ENCODE data around the gene MYL5.
"Not testable (repeated sequence)": the region's sequence is repeated elsewhere in the genome, so short reads cannot be mapped to it uniquely, and the experiment has no call there.

The MYL5 gene

GRCh38 chr4:659851-660250 is 14.5 kb upstream of the MYL5 start:
- no peak for ATAC-seq
- H3K4me3 Mint-ChIP-seq: no peak overlapping the region

GRCh38 chr4:660401-660800 is 13.9 kb upstream of the MYL5 start:
- H3K27ac Mint-ChIP-seq: no peak overlapping the region
- H3K4me1 Mint-ChIP-seq: peaks cover 13% of the 10 kb centered on the region
- H3K27me3 Mint-ChIP-seq: no peaks in the 10 kb centered on the region
- no peaks in the 10 kb centered on the region for H3K9me3 Mint-ChIP-seq
- DNase-seq (no peak), ATAC-seq (no peak)
- H3K4me3 Mint-ChIP-seq: no peak overlapping the region
- peaks cover 6% of the 10 kb centered on the region for H3K36me3 Mint-ChIP-seq (ENCODE audit: low read depth)

More at GRCh38 chr4:659851-660250, 14.5 kb upstream of the MYL5 start:
- Mint-ChIP-seq H3K27me3 (no peaks in the 10 kb centered on the region), H3K36me3 (ENCODE audit: low read depth) (peaks cover 6% of the 10 kb centered on the region), H3K9me3 (no peaks in the 10 kb centered on the region), H3K27ac (no peak overlapping the region), H3K4me1 (peaks cover 10% of the 10 kb centered on the region)
- DNase-seq: no peak

- Mint-ChIP-seq H3K4me1 (peaks cover 15% of the 10 kb centered on the region), H3K27me3 (no peaks in the 10 kb centered on the region), H3K36me3 (ENCODE audit: low read depth) (peaks cover 6% of the 10 kb centered on the region), H3K27ac (no peak overlapping the region), H3K9me3 (no peaks in the 10 kb centered on the region), H3K4me3 (no peak overlapping the region)
- DNase-seq: no peak
- ATAC-seq: no peak
Measured at GRCh38 chr4:661231-661630, 13.1 kb upstream of the MYL5 start.

- Mint-ChIP-seq H3K27me3 (no peaks in the 10 kb centered on the region), H3K4me1 (peaks cover 15% of the 10 kb centered on the region), H3K9me3 (no peaks in the 10 kb centered on the region), H3K27ac (no peak overlapping the region), H3K4me3 (peak overlapping the region; percentile 82), H3K36me3 (ENCODE audit: low read depth) (peaks cover 6% of the 10 kb centered on the region)
- no peak for ATAC-seq
- DNase-seq: no peak
Measured at GRCh38 chr4:661881-662761, 12.2 kb upstream of the MYL5 start.

- ATAC-seq (no peak), DNase-seq (no peak)
- H3K27ac Mint-ChIP-seq: no peak overlapping the region
- peaks cover 6% of the 10 kb centered on the region for H3K36me3 Mint-ChIP-seq (ENCODE audit: low read depth)
- H3K4me3 Mint-ChIP-seq: peak overlapping the region; percentile 82
- H3K4me1 Mint-ChIP-seq: peaks cover 15% of the 10 kb centered on the region
- no peaks in the 10 kb centered on the region for H3K9me3 Mint-ChIP-seq
- no peaks in the 10 kb centered on the region for H3K27me3 Mint-ChIP-seq
Measured at GRCh38 chr4:663046-663437, 11.3 kb upstream of the MYL5 start.

GRCh38 chr4:663438-664428 is 10.6 kb upstream of the MYL5 start:
- H3K27ac Mint-ChIP-seq: peak overlapping the region; percentile 81
- peak; percentile 73 for ATAC-seq
- H3K9me3 Mint-ChIP-seq: no peaks in the 10 kb centered on the region
- DNase-seq: peak; percentile 81
- no peaks in the 10 kb centered on the region for H3K27me3 Mint-ChIP-seq
- peaks cover 6% of the 10 kb centered on the region for H3K36me3 Mint-ChIP-seq (ENCODE audit: low read depth)
- H3K4me3 Mint-ChIP-seq: peak overlapping the region; percentile 82
- H3K4me1 Mint-ChIP-seq: peaks cover 15% of the 10 kb centered on the region

GRCh38 chr4:664713-665231 is 9.6 kb upstream of the MYL5 start:
- Mint-ChIP-seq H3K27me3 (no peaks in the 10 kb centered on the region), H3K9me3 (no peaks in the 10 kb centered on the region), H3K27ac (peak overlapping the region; percentile 81), H3K4me1 (peaks cover 15% of the 10 kb centered on the region), H3K36me3 (ENCODE audit: low read depth) (peaks cover 6% of the 10 kb centered on the region), H3K4me3 (peak overlapping the region; percentile 82)
- DNase-seq (no peak), ATAC-seq (no peak)

GRCh38 chr4:665381-665750 is 9.0 kb upstream of the MYL5 start:
- Mint-ChIP-seq H3K9me3 (no peaks in the 10 kb centered on the region), H3K4me3 (peak overlapping the region; percentile 82), H3K27ac (no peak overlapping the region), H3K27me3 (no peaks in the 10 kb centered on the region), H3K4me1 (peaks cover 15% of the 10 kb centered on the region), H3K36me3 (ENCODE audit: low read depth) (peaks cover 3% of the 10 kb centered on the region)
- DNase-seq (no peak), ATAC-seq (no peak)

GRCh38 chr4:665751-666435 is 8.4 kb upstream of the MYL5 start:
- Mint-ChIP-seq H3K36me3 (ENCODE audit: low read depth) (peaks cover 6% of the 10 kb centered on the region), H3K9me3 (no peaks in the 10 kb centered on the region), H3K27ac (no peak overlapping the region), H3K27me3 (no peaks in the 10 kb centered on the region), H3K4me3 (no peak overlapping the region), H3K4me1 (peaks cover 15% of the 10 kb centered on the region)
- DNase-seq (no peak), ATAC-seq (no peak)

- Mint-ChIP-seq H3K4me3 (no peak overlapping the region), H3K27me3 (no peaks in the 10 kb centered on the region), H3K9me3 (no peaks in the 10 kb centered on the region), H3K4me1 (peaks cover 15% of the 10 kb centered on the region), H3K36me3 (ENCODE audit: low read depth) (peaks cover 6% of the 10 kb centered on the region), H3K27ac (no peak overlapping the region)
- ATAC-seq: no peak
- no peak for DNase-seq
Measured at GRCh38 chr4:666436-666810, 7.9 kb upstream of the MYL5 start.

- no peak overlapping the region for H3K4me3 Mint-ChIP-seq
- H3K27ac Mint-ChIP-seq: no peak overlapping the region
- no peaks in the 10 kb centered on the region for H3K9me3 Mint-ChIP-seq
- no peak for ATAC-seq
- H3K4me1 Mint-ChIP-seq: peaks cover 15% of the 10 kb centered on the region
- no peaks in the 10 kb centered on the region for H3K27me3 Mint-ChIP-seq
- peaks cover 10% of the 10 kb centered on the region for H3K36me3 Mint-ChIP-seq (ENCODE audit: low read depth)
- DNase-seq: no peak
Measured at GRCh38 chr4:666822-667544, 7.4 kb upstream of the MYL5 start.

- Mint-ChIP-seq H3K27ac (no peak overlapping the region), H3K4me1 (peaks cover 17% of the 10 kb centered on the region), H3K9me3 (no peaks in the 10 kb centered on the region), H3K36me3 (ENCODE audit: low read depth) (peaks cover 15% of the 10 kb centered on the region), H3K27me3 (no peaks in the 10 kb centered on the region), H3K4me3 (no peak overlapping the region)
- ATAC-seq (no peak), DNase-seq (no peak)
Measured at GRCh38 chr4:667545-667925, 6.8 kb upstream of the MYL5 start.

- H3K4me1 Mint-ChIP-seq: peaks cover 18% of the 10 kb centered on the region
- H3K36me3 Mint-ChIP-seq (ENCODE audit: low read depth): peaks cover 19% of the 10 kb centered on the region
- not testable (repeated sequence) for H3K4me3 Mint-ChIP-seq, DNase-seq, H3K27me3 Mint-ChIP-seq, H3K27ac Mint-ChIP-seq, H3K9me3 Mint-ChIP-seq, ATAC-seq
Measured at GRCh38 chr4:668219-668618, 6.1 kb upstream of the MYL5 start.
